Stomach (tissue), 4 donors: ENCODE measurements around the gene SPATA19.

Experiments
- POLR2AphosphoS5 ChIP-seq, 3 donors: sonication (generic); formaldehyde crosslinking; IDR thresholded peaks; one replicate each; pipeline ENCODE4 v1.6.1; 2016; ENCODE audit warnings: antibody characterized with exemption in 3 of 3
- TF ChIP-seq, protein P1 (sequence below), 7 experiments: fragments of 450-650 bp in 4 of 7; fragments of 200-600 bp in 3 of 7; sonication (generic) in 3 of 7; IDR thresholded peaks; one replicate each; pipeline ENCODE4 v1.5.1; 2016 to 2019; ENCODE audit warnings: antibody characterized with exemption in 7 of 7, control low read depth in 2 of 7, mild to moderate bottlenecking in 1 of 7

DNA sequence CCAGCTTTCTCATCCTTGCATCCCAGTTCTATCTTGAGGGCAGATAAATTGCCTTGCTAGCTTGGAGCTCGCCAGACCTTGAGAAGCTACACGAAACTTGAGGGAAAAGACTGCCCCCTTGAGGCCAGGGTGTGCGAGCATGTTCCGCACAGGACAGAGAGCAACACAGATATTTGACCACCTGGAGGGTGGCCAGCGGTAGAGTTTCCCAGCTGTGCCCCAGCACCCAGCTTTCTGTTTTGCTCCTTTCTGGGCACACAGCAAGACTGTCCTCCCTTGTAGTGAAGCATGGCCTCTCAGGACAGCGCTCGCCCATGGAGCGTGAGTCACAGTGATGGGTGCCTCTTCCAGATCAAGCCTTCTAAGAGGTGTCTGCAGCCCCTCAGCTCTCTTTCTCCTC lies 23.5 kb downstream of the SPATA19 start:
- no peak for TF ChIP-seq POLR2AphosphoS5 (IDR thresholded peaks at IDR 0.05)
- TF ChIP-seq, protein P1, sequence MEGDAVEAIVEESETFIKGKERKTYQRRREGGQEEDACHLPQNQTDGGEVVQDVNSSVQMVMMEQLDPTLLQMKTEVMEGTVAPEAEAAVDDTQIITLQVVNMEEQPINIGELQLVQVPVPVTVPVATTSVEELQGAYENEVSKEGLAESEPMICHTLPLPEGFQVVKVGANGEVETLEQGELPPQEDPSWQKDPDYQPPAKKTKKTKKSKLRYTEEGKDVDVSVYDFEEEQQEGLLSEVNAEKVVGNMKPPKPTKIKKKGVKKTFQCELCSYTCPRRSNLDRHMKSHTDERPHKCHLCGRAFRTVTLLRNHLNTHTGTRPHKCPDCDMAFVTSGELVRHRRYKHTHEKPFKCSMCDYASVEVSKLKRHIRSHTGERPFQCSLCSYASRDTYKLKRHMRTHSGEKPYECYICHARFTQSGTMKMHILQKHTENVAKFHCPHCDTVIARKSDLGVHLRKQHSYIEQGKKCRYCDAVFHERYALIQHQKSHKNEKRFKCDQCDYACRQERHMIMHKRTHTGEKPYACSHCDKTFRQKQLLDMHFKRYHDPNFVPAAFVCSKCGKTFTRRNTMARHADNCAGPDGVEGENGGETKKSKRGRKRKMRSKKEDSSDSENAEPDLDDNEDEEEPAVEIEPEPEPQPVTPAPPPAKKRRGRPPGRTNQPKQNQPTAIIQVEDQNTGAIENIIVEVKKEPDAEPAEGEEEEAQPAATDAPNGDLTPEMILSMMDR (IDR thresholded peaks at IDR 0.05) = peak in 5 of 7 experiments; percentile 23 to 46 (median 44)
